ENCODE measurements around the gene GRIA1.

The GRIA1 gene

DNA sequence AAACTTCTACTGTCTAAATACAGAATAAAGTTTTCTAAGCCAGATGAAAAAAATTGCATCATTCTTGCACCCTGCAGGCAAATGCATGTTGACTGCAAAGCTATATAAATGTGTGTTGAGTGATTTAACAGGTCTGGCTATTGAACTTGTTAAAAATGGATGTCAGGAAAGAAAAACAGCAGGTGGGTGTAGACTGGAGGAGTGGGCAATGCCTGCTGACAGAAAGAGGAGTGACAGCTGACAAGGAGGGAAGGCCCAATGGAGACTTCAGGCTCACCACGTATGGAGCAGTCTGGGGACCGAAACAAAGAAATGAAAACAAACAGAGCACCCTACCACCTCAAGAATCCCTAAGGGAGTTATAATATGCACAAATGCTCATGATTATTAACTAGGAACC is 127.8 kb downstream of the GRIA1 start:
- no peak for DNase-seq

GRCh38 chr5:153618867-153619266 is 128.4 kb downstream of the GRIA1 start:
- no peak for DNase-seq

DNA sequence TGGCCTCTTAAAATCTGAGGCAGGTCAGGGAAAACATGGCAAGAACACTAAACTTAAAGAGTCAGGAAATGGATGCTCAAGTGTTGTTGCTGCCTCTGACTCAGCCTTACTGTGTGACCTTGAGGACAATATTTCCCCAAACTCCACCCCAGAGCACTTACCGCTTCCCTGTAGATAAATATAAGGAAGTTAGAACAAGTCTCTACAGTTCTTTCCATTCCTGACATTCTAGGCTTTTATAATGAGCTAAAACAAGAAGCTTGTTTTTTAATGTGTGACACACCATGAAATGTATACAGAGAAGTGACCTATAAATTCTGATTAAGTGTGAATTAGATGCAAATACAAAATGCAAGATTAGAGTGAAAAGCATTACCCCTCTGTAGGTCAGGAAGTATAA is 129.3 kb downstream of the GRIA1 start:
- no peak for DNase-seq

DNA sequence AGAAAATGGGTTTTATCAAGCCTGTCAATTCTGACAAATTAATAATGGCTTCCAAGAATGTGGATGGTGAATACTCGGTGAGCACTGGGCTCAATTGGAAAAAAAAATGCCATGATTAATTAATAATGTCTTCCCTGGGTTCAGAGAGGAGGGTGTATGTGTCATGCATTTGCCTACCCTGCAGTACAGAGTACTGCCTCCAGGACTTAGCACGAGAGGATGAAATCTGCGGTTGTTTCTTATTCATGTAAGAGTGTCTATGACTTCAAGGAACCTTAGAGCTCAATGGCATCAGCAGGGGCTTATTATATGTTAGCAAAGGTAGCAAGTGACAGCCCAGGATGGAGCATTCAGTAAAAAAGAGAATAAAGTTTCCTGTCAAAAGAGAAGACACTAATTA is 132.7 kb downstream of the GRIA1 start:
- DNase-seq: no peak

- DNase-seq: no peak
Measured at GRCh38 chr5:153623751-153624450, 133.4 kb downstream of the GRIA1 start.

DNA sequence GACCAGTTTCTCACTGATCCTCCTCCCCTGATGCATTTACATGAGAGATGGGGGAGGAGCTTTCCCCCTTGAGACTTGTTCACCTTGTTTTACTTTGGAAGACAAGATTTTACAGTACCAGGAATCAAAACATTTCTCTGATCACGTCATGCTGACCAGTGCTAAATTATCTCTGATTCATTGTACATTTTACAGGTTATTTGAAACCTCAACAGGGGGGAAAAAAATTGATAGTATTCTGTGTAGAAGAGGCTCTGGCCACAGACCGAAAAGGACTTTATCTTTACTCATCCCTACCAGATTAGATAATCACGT is 133.9 kb downstream of the GRIA1 start:
- DNase-seq: no peak

DNA sequence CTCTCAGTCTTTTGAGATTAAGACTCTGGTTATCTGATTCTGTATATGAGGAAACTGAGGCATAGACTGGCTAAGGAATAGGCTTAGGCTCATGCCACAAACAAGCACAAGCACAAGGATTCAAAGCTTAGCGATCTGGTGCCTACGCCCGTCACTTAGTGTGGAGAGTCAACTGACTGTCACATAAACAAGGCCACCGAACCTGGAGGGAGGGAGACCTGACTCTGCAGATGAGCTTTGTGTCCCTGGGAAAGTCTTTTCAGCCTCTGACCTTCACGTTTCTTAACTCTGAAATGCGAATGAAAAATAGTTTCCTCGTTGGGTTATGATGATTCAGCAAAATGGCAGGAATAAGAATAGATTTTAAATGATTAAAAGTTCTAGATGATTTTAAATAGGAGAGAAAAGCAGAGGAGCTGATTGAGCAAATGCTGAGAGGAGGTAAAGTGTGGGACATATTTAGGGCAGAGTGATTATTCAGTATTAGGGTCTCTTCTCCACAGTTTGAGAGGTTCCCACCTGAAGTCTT is 135.4 kb downstream of the GRIA1 start:
- no peak for DNase-seq

DNA sequence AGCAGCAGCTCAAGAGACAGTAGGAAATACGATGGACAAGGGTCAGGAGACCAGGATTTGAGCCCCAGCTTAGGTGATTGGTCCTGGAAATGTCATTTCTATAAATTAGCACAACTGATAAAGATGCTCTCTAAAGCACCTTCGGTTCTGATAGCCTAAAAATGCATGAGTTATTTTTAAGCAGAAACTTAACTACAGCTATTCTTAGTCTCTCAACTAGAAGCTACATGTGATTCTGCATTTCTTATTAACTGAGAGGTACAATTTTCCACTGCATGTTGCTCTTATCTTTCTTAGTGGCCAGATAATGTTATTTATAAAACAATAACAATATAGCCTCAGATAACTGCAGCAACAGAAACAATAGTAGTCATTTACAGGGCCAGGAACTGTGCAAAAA is 136.4 kb downstream of the GRIA1 start:
- DNase-seq: no peak

DNA sequence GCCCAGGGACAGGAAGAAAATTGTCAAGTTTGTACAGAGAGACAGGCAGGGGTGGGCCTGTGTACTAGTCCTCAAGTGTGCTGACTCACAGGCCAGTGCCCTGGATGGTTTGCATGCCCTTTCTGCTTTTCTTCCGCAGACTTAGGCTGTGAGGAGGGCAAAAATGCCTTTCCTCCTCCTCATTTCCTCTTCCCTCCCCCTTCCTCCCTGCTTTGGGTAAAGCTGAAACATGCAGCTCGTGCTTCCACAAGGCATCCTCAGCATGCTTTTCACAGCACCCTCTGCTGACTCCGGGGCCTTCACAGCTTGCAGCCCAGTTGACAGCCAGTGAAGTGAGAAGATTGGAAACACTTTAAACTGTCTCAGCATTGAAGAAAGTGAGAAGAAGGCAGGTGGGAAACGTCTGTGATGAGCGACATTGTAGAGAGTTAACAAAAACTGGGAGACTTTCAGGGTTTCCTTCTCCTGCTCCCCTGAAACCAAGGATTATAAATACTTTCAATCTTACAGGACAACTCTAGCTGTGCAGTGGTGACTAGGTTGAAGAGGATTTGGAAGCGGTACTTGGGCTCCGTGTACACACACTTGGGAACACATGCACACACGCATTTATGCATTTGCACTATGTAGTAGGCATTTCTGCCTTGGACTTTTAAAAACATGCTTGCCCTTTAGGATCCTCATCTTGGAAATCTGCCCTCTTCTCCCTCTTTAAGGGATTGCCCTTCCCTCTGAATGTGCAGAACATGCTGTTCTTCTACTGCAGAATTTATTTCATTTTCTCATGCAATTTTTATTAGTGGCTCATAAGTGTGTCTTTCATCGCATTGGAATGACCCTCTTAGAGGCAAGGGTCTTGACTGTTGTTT is 138.8 kb downstream of the GRIA1 start:
- DNase-seq: no peak

- DNase-seq: no peak
Measured at GRCh38 chr5:153630546-153630945, 140.1 kb downstream of the GRIA1 start.

GRCh38 chr5:153632748-153633290 is 142.3 kb downstream of the GRIA1 start:
- no peak for DNase-seq

DNA sequence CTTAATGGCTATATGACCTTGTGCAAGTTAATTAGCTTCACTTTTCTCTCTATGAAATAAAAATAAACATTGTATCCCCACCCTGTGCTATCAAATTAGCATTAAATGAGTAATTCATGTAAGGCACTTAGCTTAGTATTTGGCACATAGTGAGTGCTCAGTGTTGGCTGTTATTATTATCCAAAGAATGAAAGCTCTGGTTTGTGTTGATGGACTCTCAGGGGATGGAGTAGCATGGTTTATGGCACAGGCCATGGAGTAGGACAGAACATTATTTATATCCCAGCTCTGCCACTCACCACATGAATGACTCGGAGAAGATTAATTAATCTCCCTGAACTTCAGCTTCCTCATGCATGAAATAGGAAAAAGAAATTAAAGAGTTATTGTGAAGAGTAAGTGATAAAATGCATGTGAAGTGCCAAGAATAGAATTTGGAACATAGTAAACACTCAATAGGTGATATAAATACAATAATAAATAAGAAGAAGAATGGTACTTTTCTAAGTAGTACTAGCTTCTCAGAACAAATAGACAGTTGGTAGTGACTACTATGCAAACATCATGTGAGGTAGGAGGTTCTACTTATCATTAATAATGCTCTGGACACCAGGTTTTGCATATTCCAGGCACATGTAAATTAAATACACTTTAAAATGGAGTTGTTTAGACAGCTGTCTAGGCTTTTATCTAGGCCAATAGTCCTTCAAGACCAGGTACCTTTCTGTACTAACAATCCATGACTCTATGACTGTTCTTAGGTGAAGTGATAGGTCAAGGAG is 146.4 kb downstream of the GRIA1 start:
- DNase-seq: no peak

DNA sequence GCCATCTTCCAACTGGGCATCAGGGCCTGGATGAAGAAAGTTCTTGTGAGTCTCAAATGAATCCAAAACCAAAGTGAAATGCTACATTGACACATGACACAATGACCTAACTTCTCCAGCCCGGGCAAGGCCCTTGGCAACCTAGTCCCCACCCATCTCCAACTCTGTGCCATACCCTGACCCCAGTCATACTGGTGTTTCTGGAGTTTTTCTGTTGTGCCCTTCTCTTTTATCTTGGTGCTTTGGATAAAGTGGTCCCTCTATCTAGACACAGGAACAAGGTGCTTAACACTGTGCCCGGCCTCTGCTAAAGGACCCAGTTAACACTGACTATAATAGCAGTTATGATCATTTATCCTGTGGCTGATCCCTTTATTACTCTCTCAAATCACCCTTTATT is 149.8 kb downstream of the GRIA1 start:
- DNase-seq: no peak

GRCh38 chr5:153641183-153641688 is 150.8 kb downstream of the GRIA1 start:
- peak; percentile 2 for DNase-seq

- DNase-seq: no peak
Measured at GRCh38 chr5:153654504-153655200, 164.2 kb downstream of the GRIA1 start.

DNA sequence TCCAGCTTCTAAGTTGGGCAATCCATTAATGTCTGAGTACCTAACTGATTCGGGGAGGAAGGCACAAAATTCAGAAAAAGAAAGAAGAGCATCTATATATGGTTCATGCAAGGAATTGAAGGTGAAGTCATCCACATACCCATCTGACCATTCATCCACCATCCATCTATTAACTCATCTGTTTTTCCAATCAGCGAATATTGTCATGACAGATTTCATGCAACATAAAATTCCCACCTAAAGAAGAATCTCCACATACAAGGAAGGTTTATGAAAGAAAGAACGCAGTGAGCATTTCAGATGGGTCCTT is 164.7 kb downstream of the GRIA1 start:
- DNase-seq: no peak

DNA sequence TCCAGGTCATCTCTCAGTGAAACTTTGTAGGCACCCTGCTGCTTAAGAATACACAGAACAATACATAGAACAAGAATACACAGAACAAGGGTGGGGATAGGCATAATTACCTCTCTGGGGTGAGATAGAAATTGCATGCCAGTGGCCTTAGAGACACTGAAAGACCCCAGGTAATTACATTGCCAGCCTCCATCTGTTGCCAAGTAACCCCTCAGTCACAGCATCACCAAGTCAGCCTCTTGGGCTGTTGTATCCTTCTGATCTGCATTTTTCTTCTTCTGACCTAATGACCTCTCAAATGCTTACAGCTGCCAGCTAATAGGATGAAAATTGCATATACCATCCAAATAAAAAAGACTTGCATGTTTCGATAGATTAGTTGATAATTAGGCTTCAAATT is 167.7 kb downstream of the GRIA1 start:
- DNase-seq: no peak

GRCh38 chr5:153658606-153659005 is 168.1 kb downstream of the GRIA1 start:
- no peak for DNase-seq

DNA sequence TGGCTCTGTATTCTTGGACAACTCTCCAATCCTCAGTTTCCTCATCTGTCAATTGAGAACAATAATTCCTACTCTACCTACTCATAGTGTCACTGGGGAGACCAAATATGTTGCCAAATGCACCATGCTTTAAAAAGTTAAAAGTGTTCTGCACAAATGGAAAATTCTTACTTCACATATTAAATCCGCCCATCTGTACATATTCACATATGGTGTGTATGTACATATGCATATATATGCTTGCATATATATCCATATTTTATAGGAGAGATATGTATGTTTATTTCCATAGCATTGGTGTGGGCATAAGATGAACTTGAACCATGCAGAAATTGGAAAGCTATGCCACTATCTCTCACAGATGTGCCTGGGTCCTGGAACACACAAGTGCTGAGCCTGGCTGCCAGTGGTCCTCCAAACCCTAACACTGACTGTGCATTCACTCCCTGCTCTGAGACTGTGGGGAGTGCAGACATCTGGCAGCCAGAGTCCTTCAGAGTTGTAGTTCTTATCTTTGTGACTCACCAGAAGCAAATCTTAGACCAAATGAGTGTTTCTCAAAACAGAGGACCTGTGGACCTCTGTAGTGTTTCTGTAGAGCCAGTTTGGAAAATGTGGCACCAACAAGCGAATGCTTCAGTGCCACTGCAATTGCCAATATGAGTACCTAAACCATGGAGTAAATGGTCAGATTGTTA is 168.7 kb downstream of the GRIA1 start:
- DNase-seq: no peak

DNA sequence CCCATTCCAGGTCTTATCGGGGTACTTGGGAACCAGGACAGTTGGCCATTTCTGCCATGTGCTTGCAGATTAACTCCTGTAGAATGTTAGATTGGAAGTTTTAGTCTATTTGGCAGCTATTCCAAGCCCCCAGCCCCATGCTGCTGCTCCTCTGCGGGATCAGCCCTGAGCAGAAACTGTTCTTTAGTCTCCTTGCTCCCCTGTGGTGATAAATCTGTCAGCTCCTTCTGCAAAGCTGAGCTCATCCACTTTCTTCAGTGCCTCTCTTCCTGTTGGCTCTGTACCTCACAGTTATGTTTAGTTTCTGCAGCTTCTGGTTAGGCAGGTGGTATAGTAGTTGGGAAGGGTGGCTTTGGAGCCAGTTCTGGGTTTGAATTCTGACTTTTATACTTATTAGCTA is 170.4 kb downstream of the GRIA1 start:
- DNase-seq: no peak

- no peak for DNase-seq
Measured at GRCh38 chr5:153661897-153662296, 171.4 kb downstream of the GRIA1 start.

DNA sequence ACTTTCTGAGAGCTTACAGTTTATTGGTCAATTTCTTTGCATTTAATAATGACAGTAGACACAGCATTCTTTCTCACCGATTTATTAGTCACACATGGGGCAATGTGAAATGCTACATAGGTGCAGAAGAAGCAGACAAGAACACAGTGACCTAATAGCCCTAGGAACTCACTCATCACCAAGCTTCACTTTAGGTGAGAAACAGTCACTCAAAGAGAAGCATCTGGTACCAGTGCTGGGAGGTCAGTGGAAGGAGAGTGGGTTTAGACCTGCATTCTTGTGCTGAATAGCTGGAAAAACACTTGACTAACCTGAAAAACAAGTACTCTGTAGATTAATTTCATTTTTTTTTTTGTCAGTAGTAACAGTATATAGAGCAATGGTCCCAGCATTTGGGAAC is 179.6 kb downstream of the GRIA1 start:
- no peak for DNase-seq

Measured in NCI-H1105 treated with DMSO at 0.1 percent for 48 hours (cell line).